Activated naive CD4-positive, alpha-beta T cell treated with anti-CD3 and anti-CD28 coated beads, Interleukin-2, amount 50 U/mL, for 24 hours (primary cell): Measurements from ENCODE around the gene LRP5.
"Not testable (repeated sequence)": the region's sequence is repeated elsewhere in the genome, so short reads cannot be mapped to it uniquely, and the experiment has no call there.

Source experiments
- H3K27ac Mint-ChIP-seq: one replicate; pipeline ENCODE4 v1.8.0; 2021; ENCODE audit warnings: mild to moderate bottlenecking, mixed read lengths
- H3K27me3 Mint-ChIP-seq: one replicate; pipeline ENCODE4 v1.8.0; 2021; ENCODE audit warnings: mixed read lengths
- H3K36me3 Mint-ChIP-seq: one replicate; pipeline ENCODE4 v1.8.0; 2021; ENCODE audit warnings: mixed read lengths
- H3K4me1 Mint-ChIP-seq: one replicate; pipeline ENCODE4 v1.8.0; 2021; ENCODE audit warnings: mixed read lengths
- H3K4me3 Mint-ChIP-seq: one replicate; pipeline ENCODE4 v1.8.0; 2021; ENCODE audit warnings: mild to moderate bottlenecking, mixed read lengths
- H3K9me3 Mint-ChIP-seq: one replicate; pipeline ENCODE4 v1.8.0; 2021; ENCODE audit warnings: mixed read lengths

Gene LRP5

DNA sequence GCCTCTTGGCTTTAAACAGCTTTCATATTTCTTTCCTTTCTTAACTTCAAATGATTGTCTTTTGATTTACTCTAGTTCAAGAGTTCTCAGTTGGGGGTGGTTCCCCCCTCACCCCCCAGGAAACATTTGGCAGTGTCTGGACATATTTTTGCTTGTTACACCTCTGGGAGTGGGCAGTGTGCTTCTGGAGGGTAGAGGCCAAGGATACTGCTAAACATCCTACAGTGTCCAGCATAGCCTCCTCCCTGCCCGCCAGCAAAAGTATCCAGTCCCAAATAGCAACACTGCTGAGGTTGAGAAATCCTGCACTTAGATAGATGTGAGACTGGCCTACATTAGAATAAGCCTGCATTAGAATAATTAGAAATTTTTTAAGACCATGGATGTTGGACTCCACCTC is 151.3 kb downstream of the LRP5 start:
- H3K27ac Mint-ChIP-seq: no peak overlapping the region
- H3K27me3 Mint-ChIP-seq: no peaks in the 10 kb centered on the region
- H3K4me1 Mint-ChIP-seq: peaks cover 60% of the 10 kb centered on the region
- peaks cover 9% of the 10 kb centered on the region for H3K36me3 Mint-ChIP-seq
- peak overlapping the region; percentile 86 for H3K4me3 Mint-ChIP-seq
- H3K9me3 Mint-ChIP-seq: no peaks in the 10 kb centered on the region

DNA sequence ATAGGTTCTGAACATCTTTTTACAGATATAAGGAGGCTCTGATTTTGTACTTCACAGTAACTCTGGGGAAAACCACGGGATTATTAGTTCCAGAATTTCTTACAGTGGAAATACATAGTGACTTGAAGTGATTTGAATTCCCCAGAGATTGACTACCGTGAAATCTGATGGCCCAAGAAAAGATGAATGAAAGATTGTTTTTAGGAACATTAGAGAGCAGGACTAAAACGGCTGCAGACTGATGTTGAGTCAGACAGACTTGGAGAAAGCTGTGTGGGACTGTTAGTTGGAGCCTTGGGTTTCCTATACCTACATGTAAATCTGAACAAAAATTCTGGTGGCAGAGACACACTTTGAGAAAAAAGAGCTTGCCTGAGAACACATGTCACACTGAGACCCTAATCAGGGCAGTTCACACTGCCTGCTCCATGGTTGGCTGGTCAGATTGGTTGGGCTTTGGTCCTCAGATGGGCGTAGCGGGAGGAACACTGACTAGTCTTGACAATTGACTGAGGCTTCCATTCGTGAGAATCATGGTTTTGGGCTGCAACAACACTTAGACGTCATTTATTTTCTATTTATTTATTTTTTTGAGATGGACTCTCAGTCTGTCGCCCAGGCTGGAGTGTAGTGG is 154.9 kb downstream of the LRP5 start:
- H3K4me1 Mint-ChIP-seq: peaks cover 93% of the 10 kb centered on the region
- peaks cover 13% of the 10 kb centered on the region for H3K36me3 Mint-ChIP-seq
- H3K4me3 Mint-ChIP-seq: peak overlapping the region; percentile 58
- no peaks in the 10 kb centered on the region for H3K9me3 Mint-ChIP-seq
- H3K27me3 Mint-ChIP-seq: no peaks in the 10 kb centered on the region
- H3K27ac Mint-ChIP-seq: peak overlapping the region; percentile 85

DNA sequence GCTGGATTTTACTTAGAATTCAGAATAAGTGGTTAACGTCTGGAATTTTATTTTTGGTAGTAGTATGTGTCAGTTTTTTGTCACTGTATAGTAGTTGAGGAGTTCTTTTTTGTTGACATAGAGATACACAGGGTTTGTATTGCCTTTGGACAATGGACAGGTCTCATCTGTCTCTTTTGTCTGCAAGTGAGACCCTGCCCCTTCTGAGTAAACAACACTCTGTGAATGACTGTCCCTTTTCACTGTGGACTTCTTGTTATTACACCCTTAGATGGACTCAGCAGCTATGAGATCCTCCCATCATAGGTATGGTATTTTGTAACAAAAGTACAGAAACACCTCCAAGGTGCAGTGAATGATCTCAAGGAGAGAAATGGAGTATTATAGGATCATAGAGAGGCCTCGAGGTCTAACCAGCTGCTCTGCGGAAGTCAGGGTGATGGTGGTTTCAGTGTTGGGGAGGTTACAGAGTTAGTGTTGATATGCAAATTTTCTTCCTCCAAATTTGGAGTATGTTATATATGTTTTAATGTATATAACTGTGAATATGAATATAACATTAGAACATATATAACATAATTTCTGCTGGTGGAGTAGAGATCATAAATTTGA is 155.9 kb downstream of the LRP5 start:
- Mint-ChIP-seq H3K27ac (peak overlapping the region; percentile 20), H3K4me1 (peaks cover 96% of the 10 kb centered on the region), H3K4me3 (peak overlapping the region; percentile 73), H3K36me3 (peaks cover 10% of the 10 kb centered on the region), H3K27me3 (no peaks in the 10 kb centered on the region), H3K9me3 (no peaks in the 10 kb centered on the region)

DNA sequence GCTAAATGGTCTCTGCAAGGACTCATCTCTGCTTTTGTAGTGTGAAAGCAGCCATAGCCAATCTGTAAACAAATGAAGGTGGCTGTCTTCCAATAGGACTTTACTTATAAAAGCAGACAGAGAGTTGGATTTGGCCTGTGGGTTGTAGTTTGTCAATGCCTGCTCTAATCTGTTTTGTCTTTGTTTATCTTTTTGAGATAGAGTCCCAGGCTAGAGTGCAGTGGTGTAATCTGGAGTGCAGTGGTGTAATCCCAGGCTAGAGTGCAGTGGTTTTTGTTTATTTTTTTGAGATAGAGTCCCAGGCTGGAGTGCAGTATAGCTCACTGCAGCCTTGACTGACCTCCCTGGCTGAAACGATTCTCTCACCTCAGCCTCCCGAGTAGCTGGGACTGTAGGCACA is 156.7 kb downstream of the LRP5 start:
- Mint-ChIP-seq H3K27me3 (no peaks in the 10 kb centered on the region), H3K27ac (no peak overlapping the region), H3K4me1 (peaks cover 96% of the 10 kb centered on the region), H3K4me3 (peak overlapping the region; percentile 61), H3K9me3 (no peaks in the 10 kb centered on the region), H3K36me3 (peaks cover 7% of the 10 kb centered on the region)

DNA sequence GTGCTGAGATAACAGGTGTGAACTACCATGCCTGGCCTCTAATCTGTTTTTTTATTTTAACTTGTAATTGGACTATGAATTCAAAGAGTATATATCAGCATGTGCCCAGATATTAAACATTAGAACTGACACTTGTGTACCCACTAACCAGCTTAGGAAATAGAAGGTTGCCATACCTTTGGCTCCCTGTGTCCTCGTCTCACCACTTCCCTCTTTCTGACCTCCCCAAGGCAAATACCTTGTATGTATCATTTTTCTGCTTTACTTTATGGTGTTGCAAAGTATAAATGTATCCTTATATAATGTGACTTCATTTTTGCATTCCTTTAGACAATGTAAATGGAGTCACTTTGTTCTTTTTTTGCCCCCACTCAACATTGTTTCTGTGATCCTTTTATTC is 157.3 kb downstream of the LRP5 start:
- H3K9me3 Mint-ChIP-seq: no peaks in the 10 kb centered on the region
- peaks cover 10% of the 10 kb centered on the region for H3K36me3 Mint-ChIP-seq
- H3K27me3 Mint-ChIP-seq: no peaks in the 10 kb centered on the region
- H3K4me3 Mint-ChIP-seq: peak overlapping the region; percentile 61
- H3K27ac Mint-ChIP-seq: peak overlapping the region; percentile 69
- H3K4me1 Mint-ChIP-seq: peaks cover 95% of the 10 kb centered on the region

DNA sequence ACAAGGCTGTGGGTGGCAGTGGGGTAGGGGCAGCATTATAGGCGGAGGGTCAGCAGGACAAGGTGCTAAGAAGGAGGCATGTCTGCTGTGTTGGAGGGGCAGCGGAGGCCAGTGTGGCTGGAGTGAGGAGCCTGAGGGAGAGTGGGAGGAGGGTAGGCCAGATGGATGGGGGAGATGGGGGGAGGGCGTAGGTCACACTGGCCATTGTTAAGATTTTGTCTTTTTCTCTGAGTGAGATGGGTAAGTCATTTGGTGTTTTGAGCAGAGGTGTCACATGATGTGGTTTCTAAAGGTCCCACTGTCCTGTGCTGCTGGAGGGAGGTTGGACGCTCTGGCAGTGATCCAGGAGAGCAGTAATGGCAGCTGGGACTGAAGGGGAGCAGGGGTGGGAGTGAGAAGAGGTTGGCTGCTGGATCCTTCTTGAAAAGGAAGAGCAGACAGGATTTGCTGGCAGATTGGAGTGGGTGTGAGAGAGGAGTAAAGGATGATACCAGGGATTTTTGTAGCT is 158.0 kb downstream of the LRP5 start:
- no peaks in the 10 kb centered on the region for H3K27me3 Mint-ChIP-seq
- H3K4me3 Mint-ChIP-seq: peak overlapping the region; percentile 61
- no peaks in the 10 kb centered on the region for H3K9me3 Mint-ChIP-seq
- peak overlapping the region; percentile 83 for H3K27ac Mint-ChIP-seq
- peaks cover 12% of the 10 kb centered on the region for H3K36me3 Mint-ChIP-seq
- H3K4me1 Mint-ChIP-seq: peaks cover 91% of the 10 kb centered on the region

DNA sequence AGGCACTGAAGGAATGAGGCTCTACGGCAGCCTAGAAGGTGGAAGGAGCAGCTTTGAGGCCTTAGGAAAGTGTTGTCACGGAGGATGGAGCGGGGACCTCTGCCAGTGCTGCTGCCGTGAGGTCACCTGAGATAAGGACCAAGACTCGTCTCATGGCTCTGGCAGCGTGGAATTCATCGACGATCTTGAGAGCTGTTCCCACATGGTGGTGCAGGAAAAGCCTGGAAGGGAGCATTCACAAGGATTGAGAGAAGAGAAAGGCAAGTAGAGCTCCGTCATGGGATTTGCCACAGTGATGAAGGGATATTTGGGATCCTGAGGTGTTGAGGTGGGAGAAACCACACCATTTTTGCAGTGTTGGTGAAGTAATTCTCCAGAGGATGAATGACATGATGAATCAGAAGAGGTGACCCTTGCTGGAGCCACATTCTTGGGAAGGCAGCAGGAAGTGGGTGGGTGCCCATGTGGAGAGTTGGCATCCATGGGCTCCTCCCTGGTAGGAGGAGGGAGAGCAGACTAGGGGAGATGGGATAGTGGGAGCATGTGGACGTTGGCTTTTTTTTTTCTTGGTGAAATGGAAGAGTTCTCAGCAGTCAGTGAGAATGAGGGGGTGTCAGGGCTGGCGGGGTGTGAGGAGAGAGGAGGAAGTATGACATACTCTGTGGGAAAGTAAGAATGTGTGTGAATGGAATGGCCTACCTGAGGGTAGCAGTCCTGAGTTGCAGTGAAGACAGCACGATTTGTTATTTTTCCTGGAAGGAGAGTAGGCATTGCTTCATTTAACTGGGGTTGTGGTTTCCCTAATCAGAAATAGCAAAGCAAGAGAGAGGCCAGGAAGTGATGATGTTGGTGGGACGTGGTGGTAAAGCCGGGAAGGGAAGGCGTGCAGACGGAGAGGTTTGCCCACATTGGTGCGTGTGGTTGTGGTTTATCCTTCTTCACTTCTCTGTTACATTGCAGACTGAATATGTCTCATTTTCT is 159.3 kb downstream of the LRP5 start:
- Mint-ChIP-seq H3K36me3 (peaks cover 12% of the 10 kb centered on the region), H3K27ac (peak overlapping the region; percentile 83), H3K4me3 (peak overlapping the region; percentile 76), H3K27me3 (no peaks in the 10 kb centered on the region), H3K9me3 (no peaks in the 10 kb centered on the region), H3K4me1 (peaks cover 83% of the 10 kb centered on the region)

DNA sequence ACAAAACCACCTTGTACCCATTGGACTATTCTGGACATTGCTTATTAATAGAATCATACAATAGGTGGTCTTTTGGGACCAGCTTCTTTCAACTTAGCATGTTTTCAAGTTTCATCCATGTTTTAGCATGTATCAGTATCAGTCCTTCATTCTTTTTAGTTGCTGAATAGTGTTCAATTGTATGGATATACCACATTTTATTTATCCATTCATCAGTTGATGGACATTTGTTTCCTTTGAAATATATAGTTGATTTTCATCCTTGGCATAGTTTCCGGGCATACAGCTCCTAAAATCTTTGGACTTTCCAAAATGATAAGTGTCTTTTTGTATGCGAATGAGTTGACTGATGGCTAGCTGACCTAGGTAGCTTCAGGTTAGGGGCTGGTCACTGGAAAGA is 160.4 kb downstream of the LRP5 start:
- peaks cover 83% of the 10 kb centered on the region for H3K4me1 Mint-ChIP-seq
- peaks cover 9% of the 10 kb centered on the region for H3K36me3 Mint-ChIP-seq
- H3K4me3 Mint-ChIP-seq: peak overlapping the region; percentile 76
- no peaks in the 10 kb centered on the region for H3K27me3 Mint-ChIP-seq
- peak overlapping the region; percentile 83 for H3K27ac Mint-ChIP-seq
- H3K9me3 Mint-ChIP-seq: no peaks in the 10 kb centered on the region

DNA sequence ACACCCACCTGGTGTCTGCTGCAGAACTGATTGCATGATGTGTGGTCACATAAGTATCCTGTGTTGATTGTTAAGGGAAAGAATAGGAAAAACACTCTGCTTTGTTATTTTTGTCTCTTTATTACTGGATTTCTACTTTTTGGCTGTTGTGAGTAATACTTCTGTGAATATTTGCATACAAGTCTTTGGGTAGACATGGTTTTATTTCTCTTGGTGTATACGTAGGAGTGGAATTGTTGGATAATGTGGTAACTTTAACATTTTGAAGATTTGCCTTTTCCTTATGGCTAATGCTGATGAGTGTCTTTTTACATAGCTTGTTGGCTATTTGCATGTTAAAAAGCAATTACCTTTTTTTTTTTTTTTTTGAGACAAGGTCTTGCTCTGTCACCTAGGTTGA is 161.3 kb downstream of the LRP5 start:
- peak overlapping the region; percentile 83 for H3K27ac Mint-ChIP-seq
- no peaks in the 10 kb centered on the region for H3K9me3 Mint-ChIP-seq
- H3K36me3 Mint-ChIP-seq: peaks cover 9% of the 10 kb centered on the region
- H3K4me1 Mint-ChIP-seq: peaks cover 79% of the 10 kb centered on the region
- H3K27me3 Mint-ChIP-seq: no peaks in the 10 kb centered on the region
- H3K4me3 Mint-ChIP-seq: no peak overlapping the region

DNA sequence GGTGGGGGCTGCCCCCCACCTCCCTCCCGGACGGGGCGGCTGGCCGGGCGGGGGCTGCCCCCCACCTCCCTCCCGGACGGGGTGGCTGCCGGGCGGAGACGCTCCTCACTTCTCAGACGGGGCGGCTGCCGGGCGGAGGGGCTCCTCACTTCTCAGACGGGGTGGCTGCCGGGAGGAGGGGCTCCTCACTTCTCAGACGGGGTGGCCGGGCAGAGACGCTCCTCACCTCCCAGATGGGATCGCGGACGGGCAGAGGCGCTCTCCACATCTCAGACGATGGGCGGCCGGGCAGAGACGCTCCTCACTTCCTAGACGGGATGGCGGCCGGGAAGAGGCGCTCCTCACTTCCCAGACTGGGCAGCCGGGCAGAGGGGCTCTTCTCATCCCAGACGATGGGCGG is 163.2 kb downstream of the LRP5 start:
- peaks cover 18% of the 10 kb centered on the region for H3K36me3 Mint-ChIP-seq
- not testable (repeated sequence) for H3K27me3 Mint-ChIP-seq, H3K27ac Mint-ChIP-seq, H3K9me3 Mint-ChIP-seq, H3K4me3 Mint-ChIP-seq
- peaks cover 79% of the 10 kb centered on the region for H3K4me1 Mint-ChIP-seq

DNA sequence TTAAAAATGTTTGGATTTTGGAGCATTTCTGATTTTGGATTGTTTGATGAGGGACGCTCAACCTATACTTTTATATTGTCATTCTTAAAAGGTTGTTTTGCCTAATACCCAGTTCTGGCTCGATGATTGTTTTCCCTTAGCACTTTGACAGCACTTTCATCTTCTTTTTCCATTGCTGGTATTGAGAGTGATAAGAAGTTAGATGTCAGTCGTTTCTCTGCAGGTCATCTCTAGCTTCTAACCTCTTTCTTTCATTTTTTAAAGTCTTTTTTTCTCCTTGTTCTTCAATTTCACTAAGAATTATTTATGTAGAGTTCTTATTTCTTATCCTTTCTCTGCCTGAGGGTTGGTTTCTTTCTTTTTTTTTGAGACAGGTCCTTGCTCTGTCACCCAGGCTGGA is 167.0 kb downstream of the LRP5 start:
- H3K36me3 Mint-ChIP-seq: peaks cover 15% of the 10 kb centered on the region
- H3K27ac Mint-ChIP-seq: peak overlapping the region; percentile 17

DNA sequence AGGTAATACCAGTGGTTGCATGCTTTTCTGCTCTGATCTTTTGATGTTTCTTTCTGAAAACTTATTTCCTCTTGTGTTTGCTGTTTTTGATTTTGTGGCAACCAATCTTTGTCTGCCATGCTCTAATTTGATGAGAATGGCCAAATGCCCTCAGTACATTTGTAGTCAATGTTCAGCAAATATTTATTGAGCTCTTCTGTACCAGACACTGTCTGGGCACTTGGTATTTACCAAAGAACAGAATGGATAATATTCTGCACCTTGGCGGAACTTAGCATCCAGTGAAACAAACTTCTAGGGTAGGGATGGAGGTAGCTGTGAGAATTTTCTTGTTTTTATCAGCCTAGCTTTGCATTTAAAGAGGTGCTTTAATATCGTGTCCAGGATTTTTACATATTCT is 167.8 kb downstream of the LRP5 start:
- H3K27ac Mint-ChIP-seq: peak overlapping the region; percentile 68
- H3K9me3 Mint-ChIP-seq: no peaks in the 10 kb centered on the region
- peak overlapping the region; percentile 66 for H3K4me3 Mint-ChIP-seq
- no peaks in the 10 kb centered on the region for H3K27me3 Mint-ChIP-seq
- H3K4me1 Mint-ChIP-seq: peaks cover 82% of the 10 kb centered on the region
- peaks cover 13% of the 10 kb centered on the region for H3K36me3 Mint-ChIP-seq

More for the DNA sequence above, 167.0 kb downstream of the LRP5 start:
- H3K4me3 Mint-ChIP-seq: no peak overlapping the region
- H3K4me1 Mint-ChIP-seq: peaks cover 78% of the 10 kb centered on the region
- no peaks in the 10 kb centered on the region for H3K27me3 Mint-ChIP-seq
- no peaks in the 10 kb centered on the region for H3K9me3 Mint-ChIP-seq

DNA sequence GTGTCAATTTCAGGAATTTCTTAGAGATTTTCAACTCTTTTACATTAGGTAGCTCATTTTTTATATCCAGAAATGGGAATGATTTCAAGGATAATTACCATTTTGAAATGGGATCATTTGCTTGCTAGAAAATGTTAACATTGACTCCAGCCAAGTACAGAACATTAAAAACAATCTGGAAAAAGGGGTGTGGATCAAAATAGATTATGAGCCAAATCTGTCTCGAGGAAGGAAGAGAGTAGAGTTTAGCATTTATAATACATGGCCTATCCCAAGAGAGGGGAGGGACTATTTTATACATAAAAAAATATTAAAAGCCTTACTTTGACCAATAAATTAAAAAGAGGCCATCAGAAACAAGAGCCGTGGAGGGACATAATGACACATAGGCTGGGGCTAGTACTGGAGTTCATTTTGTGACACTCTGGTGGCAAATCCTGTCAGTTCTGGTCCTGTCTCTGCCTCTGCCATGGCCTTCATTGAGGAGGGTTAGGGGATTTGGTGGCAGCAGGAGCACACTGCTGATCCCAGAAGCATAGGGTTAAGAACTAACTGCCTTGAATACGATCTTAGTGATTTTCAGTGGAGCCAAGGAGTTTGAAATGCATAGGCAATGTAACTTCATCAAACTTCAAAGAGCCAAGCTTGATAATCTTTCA is 168.6 kb downstream of the LRP5 start:
- H3K27me3 Mint-ChIP-seq: no peaks in the 10 kb centered on the region
- peaks cover 15% of the 10 kb centered on the region for H3K36me3 Mint-ChIP-seq
- H3K27ac Mint-ChIP-seq: peak overlapping the region; percentile 18
- peaks cover 86% of the 10 kb centered on the region for H3K4me1 Mint-ChIP-seq
- H3K9me3 Mint-ChIP-seq: no peaks in the 10 kb centered on the region
- peak overlapping the region; percentile 8 for H3K4me3 Mint-ChIP-seq

DNA sequence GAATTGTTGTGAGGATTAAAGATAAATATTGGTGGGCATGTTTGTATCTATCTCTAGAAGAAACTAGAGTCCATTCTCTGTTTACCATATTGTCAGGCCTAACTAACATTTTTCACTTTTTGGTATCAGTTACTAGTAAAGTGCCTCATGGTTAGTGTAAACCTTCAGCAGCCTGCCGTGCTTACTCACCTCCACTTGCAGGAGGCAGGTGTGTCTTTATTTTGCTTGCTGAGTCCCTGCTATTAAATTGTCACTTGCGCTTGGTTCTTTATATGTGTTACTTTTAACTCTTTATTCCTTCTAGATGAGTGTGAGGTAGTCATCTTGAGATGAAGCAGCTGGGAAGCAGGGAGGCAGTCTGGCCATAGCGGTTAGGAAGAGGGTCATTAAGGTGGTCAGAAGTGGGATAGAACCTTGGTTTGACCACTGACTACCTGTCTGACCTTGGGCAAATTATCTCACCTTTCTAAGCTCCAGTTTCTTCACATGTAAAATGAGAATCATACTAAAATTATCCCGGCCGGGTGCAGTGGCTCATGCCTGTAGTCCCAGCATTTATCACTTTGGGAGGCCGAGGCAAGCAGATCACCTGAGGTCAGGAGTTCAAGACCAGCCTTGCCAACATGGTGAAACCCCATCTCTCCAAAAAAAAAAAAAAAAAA is 169.3 kb downstream of the LRP5 start:
- peaks cover 90% of the 10 kb centered on the region for H3K4me1 Mint-ChIP-seq
- H3K9me3 Mint-ChIP-seq: no peaks in the 10 kb centered on the region
- H3K27me3 Mint-ChIP-seq: no peaks in the 10 kb centered on the region
- no peak overlapping the region for H3K27ac Mint-ChIP-seq
- H3K36me3 Mint-ChIP-seq: peaks cover 16% of the 10 kb centered on the region
- H3K4me3 Mint-ChIP-seq: peak overlapping the region; percentile 8

DNA sequence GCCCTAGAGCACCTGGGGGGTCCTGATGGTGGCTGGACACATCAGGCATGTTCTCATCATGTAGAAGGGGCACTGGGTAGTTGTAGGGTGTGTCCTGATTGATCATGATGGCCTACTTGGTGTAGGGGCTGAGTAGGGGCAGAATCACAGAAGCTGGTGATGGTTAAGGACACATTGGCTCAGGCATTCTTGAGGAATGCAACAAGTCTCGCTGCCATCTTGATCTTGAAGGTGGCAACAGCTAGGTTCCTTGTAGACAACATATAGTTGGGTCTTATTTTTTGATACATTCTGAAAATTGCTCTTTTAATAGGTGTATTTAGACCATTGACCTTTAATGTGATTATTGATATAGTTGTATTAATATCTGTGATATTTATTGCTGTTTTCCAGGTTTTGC is 176.2 kb downstream of the LRP5 start:
- peak overlapping the region; percentile 23 for H3K4me3 Mint-ChIP-seq
- no peaks in the 10 kb centered on the region for H3K27me3 Mint-ChIP-seq
- H3K9me3 Mint-ChIP-seq: no peaks in the 10 kb centered on the region
- peaks cover 7% of the 10 kb centered on the region for H3K36me3 Mint-ChIP-seq
- H3K4me1 Mint-ChIP-seq: peaks cover 88% of the 10 kb centered on the region
- no peak overlapping the region for H3K27ac Mint-ChIP-seq
